IPS DF 6.9 (cell line): ENCODE measurements around the gene LGI4.

ENCODE experiments used
- DNase-seq: peaks from one replicate; pipeline ENCODE4 v3.0.0-alpha.2; 2013; ENCODE audit warnings: low read depth, low spot score
- H3K27ac ChIP-seq: one replicate; pipeline ENCODE4 v1.5.1; 2013; ENCODE audit warnings: low read length, control low read depth
- H3K27me3 ChIP-seq: 2 replicates; pipeline ENCODE4 v1.6.1; 2013; ENCODE audit warnings: mild to moderate bottlenecking, low read length; ENCODE audit not compliant: control insufficient read depth, insufficient read depth
- H3K36me3 ChIP-seq: 2 replicates; pipeline ENCODE4 v1.6.1; 2013; ENCODE audit warnings: low read length; ENCODE audit not compliant: control insufficient read depth, insufficient read depth
- H3K4me1 ChIP-seq: 2 replicates; pipeline ENCODE4 v1.6.1; 2013; ENCODE audit warnings: low read length; ENCODE audit not compliant: control insufficient read depth, insufficient read depth
- H3K4me3 ChIP-seq: 2 replicates; pipeline ENCODE4 v1.5.1; 2013; ENCODE audit warnings: mild to moderate bottlenecking, low read length
- H3K9me3 ChIP-seq: 2 replicates; pipeline ENCODE4 v1.6.1; 2013; ENCODE audit warnings: low read length, inconsistent platforms; ENCODE audit not compliant: control insufficient read depth, insufficient read depth
- WGBS: extraction: QIAGEN DNeasy Blood & Tissue Kit; methylation state at CpG from one replicate; pipeline ENCODE4 v1.1.7; 2013; ENCODE audit warnings: mixed read lengths, missing lambda C conversion rate; ENCODE audit not compliant: insufficient read length, insufficient coverage; 5-methylcytosine and 5-hydroxymethylcytosine counted together

The LGI4 gene

GRCh38 chr19:35151273-35152065, 16.6 kb upstream of the LGI4 start:
- WGBS = no CpG with 5 or more reads among the region's 20 CpGs
- H3K27me3 ChIP-seq = no peaks in the 10 kb centered on the region
- no peak for DNase-seq

GRCh38 chr19:35150445-35150844, 15.6 kb upstream of the LGI4 start:
- Histone ChIP-seq H3K27me3 (no peaks in the 10 kb centered on the region), H3K27ac (no peak overlapping the region), H3K9me3 (no peaks in the 10 kb centered on the region), H3K36me3 (no peaks in the 10 kb centered on the region), H3K4me3 (no peak overlapping the region), H3K4me1 (peaks cover 4% of the 10 kb centered on the region; the same call in 1 of the 2 replicates)
- WGBS = no CpG with 5 or more reads among the region's 2 CpGs
- no peak for DNase-seq

More at GRCh38 chr19:35151273-35152065, 16.6 kb upstream of the LGI4 start:
- Histone ChIP-seq H3K4me3 (no peak overlapping the region), H3K36me3 (no peaks in the 10 kb centered on the region), H3K4me1 (peaks cover 7% of the 10 kb centered on the region; the same call in 1 of the 2 replicates), H3K27ac (no peak overlapping the region), H3K9me3 (no peaks in the 10 kb centered on the region)

- H3K27me3 ChIP-seq = no peaks in the 10 kb centered on the region
- H3K27ac ChIP-seq = no peak overlapping the region
- no CpG with 5 or more reads among the region's 3 CpGs for WGBS
- no peak overlapping the region for H3K4me3 ChIP-seq
- H3K4me1 ChIP-seq = peaks cover 9% of the 10 kb centered on the region
- H3K36me3 ChIP-seq = no peaks in the 10 kb centered on the region
- DNase-seq = no peak
- no peaks in the 10 kb centered on the region for H3K9me3 ChIP-seq
Measured at GRCh38 chr19:35149463-35149862, 14.6 kb upstream of the LGI4 start.

- H3K27ac ChIP-seq = no peak overlapping the region
Measured at GRCh38 chr19:35146746-35147459, 12.0 kb upstream of the LGI4 start.

GRCh38 chr19:35144600-35145436, 10.0 kb upstream of the LGI4 start:
- H3K4me3 ChIP-seq = no peak overlapping the region
- no peaks in the 10 kb centered on the region for H3K36me3 ChIP-seq
- DNase-seq = no peak
- no CpG with 5 or more reads among the region's 15 CpGs for WGBS
- H3K4me1 ChIP-seq = peaks cover 10% of the 10 kb centered on the region
- H3K27me3 ChIP-seq = no peaks in the 10 kb centered on the region
- H3K9me3 ChIP-seq = no peaks in the 10 kb centered on the region
- H3K27ac ChIP-seq = no peak overlapping the region

More at GRCh38 chr19:35146746-35147459, 12.0 kb upstream of the LGI4 start:
- peaks cover 8% of the 10 kb centered on the region for H3K4me1 ChIP-seq
- no peaks in the 10 kb centered on the region for H3K36me3 ChIP-seq
- no peaks in the 10 kb centered on the region for H3K27me3 ChIP-seq
- no CpG with 5 or more reads among the region's 7 CpGs for WGBS
- DNase-seq = no peak
- H3K9me3 ChIP-seq = no peaks in the 10 kb centered on the region
- H3K4me3 ChIP-seq = no peak overlapping the region

- no peaks in the 10 kb centered on the region for H3K9me3 ChIP-seq
- H3K4me3 ChIP-seq = no peak overlapping the region
- no peak for DNase-seq
- WGBS = no CpG with 5 or more reads among the region's 6 CpGs
- H3K27me3 ChIP-seq = no peaks in the 10 kb centered on the region
- peaks cover 10% of the 10 kb centered on the region for H3K4me1 ChIP-seq
- H3K36me3 ChIP-seq = no peaks in the 10 kb centered on the region
- H3K27ac ChIP-seq = no peak overlapping the region
Measured at GRCh38 chr19:35144259-35144599, 9.4 kb upstream of the LGI4 start.

- H3K4me1 ChIP-seq = peaks cover 11% of the 10 kb centered on the region
- H3K36me3 ChIP-seq = no peaks in the 10 kb centered on the region
- no peaks in the 10 kb centered on the region for H3K9me3 ChIP-seq
- peak overlapping the region; percentile 44; the same call in 1 of the 2 replicates for H3K4me3 ChIP-seq
- DNase-seq = no peak
- WGBS = no CpG with 5 or more reads among the region's 3 CpGs
- no peak overlapping the region for H3K27ac ChIP-seq
- no peaks in the 10 kb centered on the region for H3K27me3 ChIP-seq
Measured at GRCh38 chr19:35143818-35144217, 9.0 kb upstream of the LGI4 start.

GRCh38 chr19:35143231-35143715, 8.4 kb upstream of the LGI4 start, which contains the start of gene FXYD7:
FXYD7 (plus strand) TSS chr19:35143255; CDS start chr19:35143334, 79 bp downstream.
- H3K9me3 ChIP-seq = no peaks in the 10 kb centered on the region
- H3K36me3 ChIP-seq = no peaks in the 10 kb centered on the region
- H3K27me3 ChIP-seq = no peaks in the 10 kb centered on the region
- H3K27ac ChIP-seq = no peak within 1 kb of the TSS
- peaks cover 12% of the 10 kb centered on the region for H3K4me1 ChIP-seq
- no peak for DNase-seq
- H3K4me3 ChIP-seq = peak within 1 kb of the TSS; percentile 71; the same call in 1 of the 2 replicates
- WGBS = no CpG with 5 or more reads among the region's 31 CpGs

GRCh38 chr19:35142606-35143230, 7.9 kb upstream of the LGI4 start:
- H3K36me3 ChIP-seq = no peaks in the 10 kb centered on the region
- H3K4me1 ChIP-seq = peaks cover 12% of the 10 kb centered on the region
- no CpG with 5 or more reads among the region's 46 CpGs for WGBS
- peak overlapping the region; percentile 71; the same call in 1 of the 2 replicates for H3K4me3 ChIP-seq
- H3K9me3 ChIP-seq = no peaks in the 10 kb centered on the region
- no peak overlapping the region for H3K27ac ChIP-seq
- DNase-seq = no peak
- H3K27me3 ChIP-seq = no peaks in the 10 kb centered on the region
